GM21825 (cell line): Measurements from ENCODE around the gene FAM98C.
"Not testable (repeated sequence)": the region's sequence is repeated elsewhere in the genome, so short reads cannot be mapped to it uniquely, and the experiment has no call there.

ENCODE experiments used
- ATAC-seq: cut with Tn5 transposase; IDR thresholded peaks from one replicate; pipeline ENCODE4 v1.9.1; 2021; ENCODE audit warnings: mild to moderate bottlenecking, moderate library complexity; ENCODE audit not compliant: unreplicated experiment

FAM98C gene

GRCh38 chr19:38395381-38396114, 7.3 kb upstream of the FAM98C start:
- no peak for ATAC-seq

GRCh38 chr19:38399081-38399480, 3.8 kb upstream of the FAM98C start:
- ATAC-seq, result no peak

GRCh38 chr19:38399537-38399936, 3.4 kb upstream of the FAM98C start:
- ATAC-seq, result no peak

GRCh38 chr19:38400361-38400760, 2.5 kb upstream of the FAM98C start:
- ATAC-seq, result no peak

- ATAC-seq, result no peak
Measured at GRCh38 chr19:38401148-38401547, 1.7 kb upstream of the FAM98C start.

- ATAC-seq, result no peak
Measured at GRCh38 chr19:38402623-38402966, 298 bp upstream of the FAM98C start.

- no peak for ATAC-seq
Measured at GRCh38 chr19:38404858-38405257, 2.0 kb downstream of the FAM98C start.

GRCh38 chr19:38405276-38405675, 2.4 kb downstream of the FAM98C start:
- ATAC-seq, result no peak

- ATAC-seq, result no peak
Measured at GRCh38 chr19:38409631-38410133, 6.8 kb downstream of the FAM98C start.

GRCh38 chr19:38410407-38410806, 7.5 kb downstream of the FAM98C start:
- not testable (repeated sequence) for ATAC-seq

- ATAC-seq, result no peak
Measured at GRCh38 chr19:38411041-38411712, 8.3 kb downstream of the FAM98C start.

- not testable (repeated sequence) for ATAC-seq
Measured at GRCh38 chr19:38411898-38412297, 9.0 kb downstream of the FAM98C start.

GRCh38 chr19:38412491-38412890, 9.6 kb downstream of the FAM98C start:
- ATAC-seq, result no peak

GRCh38 chr19:38412961-38413360, 10.1 kb downstream of the FAM98C start:
- ATAC-seq, result no peak

GRCh38 chr19:38413416-38413815, 10.5 kb downstream of the FAM98C start:
- ATAC-seq, result no peak

- no peak for ATAC-seq
Measured at GRCh38 chr19:38417146-38417543, 14.3 kb downstream of the FAM98C start.

- no peak for ATAC-seq
Measured at GRCh38 chr19:38417544-38418506, 14.9 kb downstream of the FAM98C start.

GRCh38 chr19:38420935-38421334, 18.0 kb downstream of the FAM98C start:
- ATAC-seq, result no peak

GRCh38 chr19:38421856-38422255, 19.0 kb downstream of the FAM98C start:
- ATAC-seq, result no peak

GRCh38 chr19:38422438-38422837, 19.5 kb downstream of the FAM98C start:
- no peak for ATAC-seq

GRCh38 chr19:38424272-38424671, 21.4 kb downstream of the FAM98C start:
- ATAC-seq, result no peak
